Gastrocnemius medialis (tissue), 4 donors: Measurements from ENCODE around the gene BYSL.

Experiments
- POLR2A ChIP-seq, 2 donors: fragments of 450-650 bp; IDR thresholded peaks; one replicate each; pipeline ENCODE4 v1.6.1; 2017; ENCODE audit warnings: antibody characterized with exemption in 2 of 2, mild to moderate bottlenecking in 2 of 2, moderate library complexity in 2 of 2
- TF ChIP-seq, protein P1 (sequence below), 5 experiments: fragments of 450-650 bp in 3 of 5; fragments of 200-600 bp in 2 of 5; sonication (generic) in 2 of 5; IDR thresholded peaks in 4 of 5; conservative IDR thresholded peaks in 1 of 5; 1 replicate in 4 of 5; 2 replicates in 1 of 5; pipeline ENCODE4 v1.5.1; 2016 to 2019; ENCODE audit warnings: antibody characterized with exemption in 5 of 5, mild to moderate bottlenecking in 3 of 5, moderate library complexity in 3 of 5

DNA sequence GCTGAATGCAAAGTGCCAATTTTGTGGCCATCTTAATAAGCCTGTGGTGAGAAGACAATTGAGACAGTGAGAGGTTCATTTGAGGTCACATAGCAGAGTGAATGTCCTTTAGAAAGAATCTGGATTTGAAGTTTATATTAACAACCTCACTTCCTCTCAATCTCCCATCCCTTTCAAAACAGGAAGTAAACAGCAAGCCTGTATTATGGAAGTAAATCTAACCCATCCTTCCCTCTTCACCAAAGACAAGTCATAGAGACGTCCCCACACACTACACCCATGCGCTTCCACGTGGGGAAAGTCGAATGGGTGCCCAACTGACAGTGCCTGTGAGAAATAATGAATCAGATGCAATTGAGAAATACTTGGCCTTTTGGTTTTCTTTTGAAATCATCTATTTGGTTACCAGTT, 49.1 kb downstream of the BYSL start:
- TF ChIP-seq, protein P1, sequence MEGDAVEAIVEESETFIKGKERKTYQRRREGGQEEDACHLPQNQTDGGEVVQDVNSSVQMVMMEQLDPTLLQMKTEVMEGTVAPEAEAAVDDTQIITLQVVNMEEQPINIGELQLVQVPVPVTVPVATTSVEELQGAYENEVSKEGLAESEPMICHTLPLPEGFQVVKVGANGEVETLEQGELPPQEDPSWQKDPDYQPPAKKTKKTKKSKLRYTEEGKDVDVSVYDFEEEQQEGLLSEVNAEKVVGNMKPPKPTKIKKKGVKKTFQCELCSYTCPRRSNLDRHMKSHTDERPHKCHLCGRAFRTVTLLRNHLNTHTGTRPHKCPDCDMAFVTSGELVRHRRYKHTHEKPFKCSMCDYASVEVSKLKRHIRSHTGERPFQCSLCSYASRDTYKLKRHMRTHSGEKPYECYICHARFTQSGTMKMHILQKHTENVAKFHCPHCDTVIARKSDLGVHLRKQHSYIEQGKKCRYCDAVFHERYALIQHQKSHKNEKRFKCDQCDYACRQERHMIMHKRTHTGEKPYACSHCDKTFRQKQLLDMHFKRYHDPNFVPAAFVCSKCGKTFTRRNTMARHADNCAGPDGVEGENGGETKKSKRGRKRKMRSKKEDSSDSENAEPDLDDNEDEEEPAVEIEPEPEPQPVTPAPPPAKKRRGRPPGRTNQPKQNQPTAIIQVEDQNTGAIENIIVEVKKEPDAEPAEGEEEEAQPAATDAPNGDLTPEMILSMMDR (IDR thresholded peaks at IDR 0.05 in 4 of 5, conservative IDR thresholded peaks at IDR 0.05 in 1 of 5) = no peak
- no peak for TF ChIP-seq POLR2A (IDR thresholded peaks at IDR 0.05)
